ENCODE results near the gene B4GALNT1.

B4GALNT1 gene

DNA sequence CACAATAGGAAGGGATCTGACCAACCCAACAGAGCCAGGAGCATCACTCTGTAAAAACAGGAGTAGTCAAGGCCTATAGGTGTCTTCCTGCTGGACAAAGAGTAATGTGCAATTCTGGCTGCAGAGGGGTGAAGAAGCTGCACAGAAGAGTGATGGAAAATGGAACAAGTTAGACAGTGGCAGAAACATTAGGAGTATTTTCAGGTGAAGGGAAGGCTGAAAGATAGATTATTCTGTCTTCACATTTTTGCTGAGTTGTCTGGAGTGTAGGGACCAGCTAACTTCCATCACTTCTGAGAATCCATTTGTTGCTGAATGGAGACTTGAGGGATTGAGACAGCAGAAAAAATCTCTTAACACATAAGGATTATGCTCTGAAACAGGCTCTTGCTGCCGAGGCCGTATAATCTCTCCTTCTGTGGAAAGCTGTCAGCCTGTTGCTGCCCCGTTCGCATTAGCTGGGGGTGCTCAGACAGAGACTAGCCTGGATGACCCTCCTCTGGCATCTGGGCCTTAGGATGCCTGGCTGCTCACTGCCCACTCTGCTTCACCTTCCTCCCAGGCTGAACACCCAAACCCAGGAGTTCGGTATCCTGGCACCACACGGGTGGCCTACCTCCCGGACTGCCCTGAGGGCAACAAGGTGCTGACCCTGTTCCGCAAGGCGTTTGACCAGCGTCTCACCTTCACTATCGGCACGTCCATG, 24.9 kb downstream of the B4GALNT1 start:
- TF ChIP-seq SNAI2 (CRISPR knock-in tag; IDR thresholded peaks at IDR 0.05), result no peak
- TF ChIP-seq ZNF565 (CRISPR knock-in tag; conservative IDR thresholded peaks at IDR 0.05; ENCODE audit: low read depth), result no peak
- no peak for TF ChIP-seq ZNF8 (CRISPR knock-in tag; IDR thresholded peaks at IDR 0.05)
- TF ChIP-seq CSDC2 (CRISPR knock-in tag; IDR thresholded peaks at IDR 0.05), result no peak
- TF ChIP-seq, protein P1, sequence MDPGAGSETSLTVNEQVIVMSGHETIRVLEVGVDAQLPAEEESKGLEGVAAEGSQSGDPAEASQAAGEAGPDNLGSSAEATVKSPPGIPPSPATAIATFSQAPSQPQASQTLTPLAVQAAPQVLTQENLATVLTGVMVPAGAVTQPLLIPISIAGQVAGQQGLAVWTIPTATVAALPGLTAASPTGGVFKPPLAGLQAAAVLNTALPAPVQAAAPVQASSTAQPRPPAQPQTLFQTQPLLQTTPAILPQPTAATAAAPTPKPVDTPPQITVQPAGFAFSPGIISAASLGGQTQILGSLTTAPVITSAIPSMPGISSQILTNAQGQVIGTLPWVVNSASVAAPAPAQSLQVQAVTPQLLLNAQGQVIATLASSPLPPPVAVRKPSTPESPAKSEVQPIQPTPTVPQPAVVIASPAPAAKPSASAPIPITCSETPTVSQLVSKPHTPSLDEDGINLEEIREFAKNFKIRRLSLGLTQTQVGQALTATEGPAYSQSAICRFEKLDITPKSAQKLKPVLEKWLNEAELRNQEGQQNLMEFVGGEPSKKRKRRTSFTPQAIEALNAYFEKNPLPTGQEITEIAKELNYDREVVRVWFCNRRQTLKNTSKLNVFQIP (CRISPR knock-in tag; IDR thresholded peaks at IDR 0.05; ENCODE audit: borderline replicate concordance, low read depth), result no peak
- TF ChIP-seq OSR1 (CRISPR knock-in tag; IDR thresholded peaks at IDR 0.05), result no peak
- TF ChIP-seq ZNF70 (CRISPR knock-in tag; IDR thresholded peaks at IDR 0.05), result no peak
- TF ChIP-seq TOX (CRISPR knock-in tag; IDR thresholded peaks at IDR 0.05; ENCODE audit: borderline replicate concordance), result no peak
- TF ChIP-seq, protein P2, sequence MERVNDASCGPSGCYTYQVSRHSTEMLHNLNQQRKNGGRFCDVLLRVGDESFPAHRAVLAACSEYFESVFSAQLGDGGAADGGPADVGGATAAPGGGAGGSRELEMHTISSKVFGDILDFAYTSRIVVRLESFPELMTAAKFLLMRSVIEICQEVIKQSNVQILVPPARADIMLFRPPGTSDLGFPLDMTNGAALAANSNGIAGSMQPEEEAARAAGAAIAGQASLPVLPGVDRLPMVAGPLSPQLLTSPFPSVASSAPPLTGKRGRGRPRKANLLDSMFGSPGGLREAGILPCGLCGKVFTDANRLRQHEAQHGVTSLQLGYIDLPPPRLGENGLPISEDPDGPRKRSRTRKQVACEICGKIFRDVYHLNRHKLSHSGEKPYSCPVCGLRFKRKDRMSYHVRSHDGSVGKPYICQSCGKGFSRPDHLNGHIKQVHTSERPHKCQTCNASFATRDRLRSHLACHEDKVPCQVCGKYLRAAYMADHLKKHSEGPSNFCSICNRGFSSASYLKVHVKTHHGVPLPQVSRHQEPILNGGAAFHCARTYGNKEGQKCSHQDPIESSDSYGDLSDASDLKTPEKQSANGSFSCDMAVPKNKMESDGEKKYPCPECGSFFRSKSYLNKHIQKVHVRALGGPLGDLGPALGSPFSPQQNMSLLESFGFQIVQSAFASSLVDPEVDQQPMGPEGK (CRISPR knock-in tag; IDR thresholded peaks at IDR 0.05; ENCODE audit: borderline replicate concordance), result no peak
- TF ChIP-seq ZC3H10 (CRISPR knock-in tag; IDR thresholded peaks at IDR 0.05), result no peak
- TF ChIP-seq RARB (CRISPR knock-in tag; IDR thresholded peaks at IDR 0.05), result no peak
- no peak for ATAC-seq

DNA sequence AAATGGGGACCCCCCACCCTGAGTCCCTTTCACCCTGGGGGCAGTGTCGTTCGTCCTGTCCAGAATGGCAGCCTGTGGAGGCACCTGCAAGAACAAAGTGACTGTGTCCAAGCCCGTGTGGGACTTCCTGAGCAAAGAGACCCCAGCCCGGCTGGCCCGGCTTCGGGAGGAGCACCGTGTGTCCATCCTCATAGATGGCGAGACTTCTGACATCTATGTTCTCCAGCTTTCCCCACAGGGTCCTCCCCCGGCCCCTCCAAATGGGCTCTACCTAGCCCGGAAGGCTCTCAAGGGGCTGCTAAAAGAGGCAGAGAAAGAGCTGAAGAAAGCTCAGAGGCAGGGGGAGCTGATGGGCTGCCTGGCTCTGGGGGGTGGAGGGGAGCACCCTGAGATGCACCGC, 26.2 kb downstream of the B4GALNT1 start:
- no peak for TF ChIP-seq RARB (CRISPR knock-in tag; IDR thresholded peaks at IDR 0.05)
- TF ChIP-seq, protein P3, sequence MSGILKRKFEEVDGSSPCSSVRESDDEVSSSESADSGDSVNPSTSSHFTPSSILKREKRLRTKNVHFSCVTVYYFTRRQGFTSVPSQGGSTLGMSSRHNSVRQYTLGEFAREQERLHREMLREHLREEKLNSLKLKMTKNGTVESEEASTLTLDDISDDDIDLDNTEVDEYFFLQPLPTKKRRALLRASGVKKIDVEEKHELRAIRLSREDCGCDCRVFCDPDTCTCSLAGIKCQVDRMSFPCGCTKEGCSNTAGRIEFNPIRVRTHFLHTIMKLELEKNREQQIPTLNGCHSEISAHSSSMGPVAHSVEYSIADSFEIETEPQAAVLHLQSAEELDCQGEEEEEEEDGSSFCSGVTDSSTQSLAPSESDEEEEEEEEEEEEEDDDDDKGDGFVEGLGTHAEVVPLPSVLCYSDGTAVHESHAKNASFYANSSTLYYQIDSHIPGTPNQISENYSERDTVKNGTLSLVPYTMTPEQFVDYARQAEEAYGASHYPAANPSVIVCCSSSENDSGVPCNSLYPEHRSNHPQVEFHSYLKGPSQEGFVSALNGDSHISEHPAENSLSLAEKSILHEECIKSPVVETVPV (CRISPR knock-in tag; IDR thresholded peaks at IDR 0.05), result no peak
- TF ChIP-seq CSDC2 (CRISPR knock-in tag; IDR thresholded peaks at IDR 0.05), result no peak
- no peak for TF ChIP-seq ZC3H10 (CRISPR knock-in tag; IDR thresholded peaks at IDR 0.05)
- TF ChIP-seq, protein P1 (CRISPR knock-in tag; IDR thresholded peaks at IDR 0.05; ENCODE audit: borderline replicate concordance, low read depth), result no peak
- no peak for TF ChIP-seq ESRRG (CRISPR knock-in tag; IDR thresholded peaks at IDR 0.05)
- TF ChIP-seq SNAI2 (CRISPR knock-in tag; IDR thresholded peaks at IDR 0.05), result no peak
- TF ChIP-seq, protein P4, sequence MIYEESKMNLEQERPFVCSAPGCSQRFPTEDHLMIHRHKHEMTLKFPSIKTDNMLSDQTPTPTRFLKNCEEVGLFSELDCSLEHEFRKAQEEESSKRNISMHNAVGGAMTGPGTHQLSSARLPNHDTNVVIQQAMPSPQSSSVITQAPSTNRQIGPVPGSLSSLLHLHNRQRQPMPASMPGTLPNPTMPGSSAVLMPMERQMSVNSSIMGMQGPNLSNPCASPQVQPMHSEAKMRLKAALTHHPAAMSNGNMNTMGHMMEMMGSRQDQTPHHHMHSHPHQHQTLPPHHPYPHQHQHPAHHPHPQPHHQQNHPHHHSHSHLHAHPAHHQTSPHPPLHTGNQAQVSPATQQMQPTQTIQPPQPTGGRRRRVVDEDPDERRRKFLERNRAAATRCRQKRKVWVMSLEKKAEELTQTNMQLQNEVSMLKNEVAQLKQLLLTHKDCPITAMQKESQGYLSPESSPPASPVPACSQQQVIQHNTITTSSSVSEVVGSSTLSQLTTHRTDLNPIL (CRISPR knock-in tag; IDR thresholded peaks at IDR 0.05; ENCODE audit: low read depth), result no peak
- TF ChIP-seq, protein P2 (CRISPR knock-in tag; IDR thresholded peaks at IDR 0.05; ENCODE audit: borderline replicate concordance), result no peak
- no peak for TF ChIP-seq ISL1 (CRISPR knock-in tag; IDR thresholded peaks at IDR 0.05)
- no peak for TF ChIP-seq ZNF565 (CRISPR knock-in tag; conservative IDR thresholded peaks at IDR 0.05; ENCODE audit: low read depth)
- no peak for TF ChIP-seq BACH2 (CRISPR knock-in tag; IDR thresholded peaks at IDR 0.05; ENCODE audit: borderline replicate concordance)
- TF ChIP-seq ARNTL (CRISPR knock-in tag; IDR thresholded peaks at IDR 0.05; ENCODE audit: borderline replicate concordance, low read depth), result no peak
- TF ChIP-seq ZNF8 (CRISPR knock-in tag; IDR thresholded peaks at IDR 0.05), result no peak
- no peak for ATAC-seq

DNA sequence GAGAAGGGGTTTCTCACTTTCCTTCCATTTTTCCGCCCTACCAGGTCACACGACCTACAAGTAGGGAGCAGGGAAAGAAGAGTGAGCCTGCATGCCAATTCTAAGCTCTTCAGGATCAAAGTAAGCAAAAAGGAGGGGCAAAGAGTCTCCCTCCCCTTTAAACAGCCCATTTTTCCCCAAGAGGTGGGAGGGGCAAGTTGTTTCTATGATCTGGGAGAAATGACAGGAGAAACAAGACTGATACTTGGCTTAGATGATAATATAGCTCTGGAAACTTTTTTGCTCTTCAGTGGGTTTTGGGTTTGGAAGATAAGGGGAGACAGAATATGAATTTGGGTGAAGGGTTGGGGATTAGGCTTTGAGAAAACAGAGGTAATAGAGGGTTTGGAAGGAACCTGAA, 26.6 kb downstream of the B4GALNT1 start:
- TF ChIP-seq BACH2 (CRISPR knock-in tag; IDR thresholded peaks at IDR 0.05; ENCODE audit: borderline replicate concordance), result no peak
- TF ChIP-seq ZNF70 (CRISPR knock-in tag; IDR thresholded peaks at IDR 0.05), result no peak
- TF ChIP-seq, protein P2 (CRISPR knock-in tag; IDR thresholded peaks at IDR 0.05; ENCODE audit: borderline replicate concordance), result no peak
- no peak for TF ChIP-seq ZC3H10 (CRISPR knock-in tag; IDR thresholded peaks at IDR 0.05)
- no peak for TF ChIP-seq ISL1 (CRISPR knock-in tag; IDR thresholded peaks at IDR 0.05)
- no peak for TF ChIP-seq RARB (CRISPR knock-in tag; IDR thresholded peaks at IDR 0.05)
- no peak for TF ChIP-seq PPARA (CRISPR knock-in tag; IDR thresholded peaks at IDR 0.05; ENCODE audit: borderline replicate concordance)
- TF ChIP-seq, protein P1 (CRISPR knock-in tag; IDR thresholded peaks at IDR 0.05; ENCODE audit: borderline replicate concordance, low read depth), result no peak
- TF ChIP-seq CSDC2 (CRISPR knock-in tag; IDR thresholded peaks at IDR 0.05), result no peak
- TF ChIP-seq, protein P4 (CRISPR knock-in tag; IDR thresholded peaks at IDR 0.05; ENCODE audit: low read depth), result no peak
- ATAC-seq, result no peak
